ENCODE results near the gene MAGI2.

The MAGI2 gene

DNA sequence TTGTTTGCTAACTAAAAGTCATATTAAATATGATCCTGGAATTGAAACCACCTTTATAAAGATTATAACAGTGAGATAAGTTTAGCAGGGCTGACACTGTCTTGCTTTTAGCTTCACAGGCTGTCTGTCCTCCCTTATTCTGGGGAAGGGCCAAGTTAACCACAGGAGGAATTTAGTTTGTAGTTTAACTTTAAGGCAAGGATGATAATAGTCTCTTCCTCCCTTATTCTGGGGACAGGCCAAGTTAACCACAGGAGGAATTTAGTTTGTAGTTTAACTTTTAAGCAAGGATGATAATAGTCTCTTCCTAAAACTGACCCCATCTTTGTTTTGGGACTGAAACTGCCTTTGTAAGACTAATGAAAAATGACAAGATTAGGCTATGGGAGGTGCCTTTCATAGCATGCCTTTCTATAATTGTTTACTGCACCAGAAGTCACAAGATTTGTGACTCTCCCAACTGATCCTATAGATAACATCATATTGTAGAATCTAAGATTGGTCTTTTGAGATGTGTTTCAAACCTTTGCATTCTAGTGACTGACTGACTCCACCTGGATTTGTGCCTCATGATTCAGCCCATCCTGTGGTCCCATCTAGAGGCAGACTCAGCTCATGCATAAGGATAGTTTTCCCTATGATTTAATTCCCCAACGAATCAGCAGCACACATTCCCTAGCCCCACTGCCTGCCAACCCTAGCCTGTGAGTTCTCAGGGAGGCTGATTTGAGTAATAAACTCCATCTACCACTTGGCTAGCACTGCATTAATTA lies 212.0 kb downstream of the MAGI2 start:
- no peak for DNase-seq

GRCh38 chr7:79240413-79240812 lies 213.1 kb downstream of the MAGI2 start:
- DNase-seq = no peak

- no peak for DNase-seq
These were observed 217.0 kb downstream of the MAGI2 start for GRCh38 chr7:79236352-79237028.

DNA sequence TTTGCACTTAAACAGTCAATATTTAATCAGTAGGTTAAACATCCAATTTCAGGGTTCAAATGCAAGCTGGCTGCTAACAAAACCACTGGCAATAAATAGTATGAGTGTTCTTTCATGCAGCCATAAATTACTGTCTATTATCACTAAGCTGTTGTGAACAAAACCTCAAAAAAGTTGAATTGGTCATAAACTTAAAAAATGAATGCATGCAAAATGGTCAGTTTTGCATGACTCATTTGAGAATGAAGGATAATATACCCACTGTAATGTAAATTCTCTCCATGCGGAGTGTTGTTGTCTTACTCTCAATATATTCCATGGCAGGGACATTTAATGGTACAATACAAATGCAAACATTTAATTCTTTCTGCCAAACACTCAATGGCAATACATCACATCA lies 226.4 kb downstream of the MAGI2 start:
- no peak for DNase-seq

DNA sequence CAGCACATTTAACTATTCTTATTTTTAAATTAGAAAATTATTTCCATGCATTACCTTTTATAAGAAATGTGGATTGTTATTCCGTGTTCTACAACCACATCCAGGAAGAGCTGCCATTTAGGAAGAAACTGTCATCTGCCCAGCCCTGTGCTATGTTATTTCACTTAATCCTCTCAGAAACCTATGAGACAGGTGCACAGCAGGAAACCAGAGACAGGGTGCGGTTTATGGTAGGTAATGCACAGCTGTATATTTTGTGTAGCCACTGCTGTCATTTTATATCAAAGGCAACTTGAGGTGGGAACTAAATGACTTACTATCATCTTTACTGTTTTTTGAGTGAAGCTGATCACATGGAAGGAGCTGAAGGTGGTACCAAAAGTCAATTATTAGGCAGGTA lies 232.3 kb downstream of the MAGI2 start:
- DNase-seq = no peak

- DNase-seq = no peak
These were observed 235.4 kb downstream of the MAGI2 start for GRCh38 chr7:79217976-79218626.

GRCh38 chr7:79217468-79217867 lies 236.0 kb downstream of the MAGI2 start:
- no peak for DNase-seq

DNA sequence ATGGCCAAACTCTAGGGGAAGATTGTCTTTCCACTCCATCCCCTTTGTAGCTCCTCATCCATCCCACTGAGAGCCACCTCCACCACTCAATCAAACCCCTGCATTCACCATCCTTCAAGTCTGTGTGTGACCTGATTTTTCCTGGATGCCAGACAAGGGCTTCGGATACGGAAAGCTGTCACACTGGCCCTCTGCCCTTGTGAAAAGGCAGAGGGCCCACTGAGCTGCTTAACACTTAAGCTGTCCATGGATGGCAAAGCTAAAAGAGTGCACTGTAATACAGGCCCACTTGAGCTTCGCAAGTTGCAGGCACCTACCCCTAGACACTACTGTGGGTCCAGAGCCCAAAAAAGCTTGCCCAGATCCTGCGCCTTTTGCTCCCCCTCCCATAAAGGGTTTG lies 237.2 kb downstream of the MAGI2 start:
- no peak for DNase-seq

GRCh38 chr7:79212334-79212733 lies 241.1 kb downstream of the MAGI2 start:
- no peak for DNase-seq

DNA sequence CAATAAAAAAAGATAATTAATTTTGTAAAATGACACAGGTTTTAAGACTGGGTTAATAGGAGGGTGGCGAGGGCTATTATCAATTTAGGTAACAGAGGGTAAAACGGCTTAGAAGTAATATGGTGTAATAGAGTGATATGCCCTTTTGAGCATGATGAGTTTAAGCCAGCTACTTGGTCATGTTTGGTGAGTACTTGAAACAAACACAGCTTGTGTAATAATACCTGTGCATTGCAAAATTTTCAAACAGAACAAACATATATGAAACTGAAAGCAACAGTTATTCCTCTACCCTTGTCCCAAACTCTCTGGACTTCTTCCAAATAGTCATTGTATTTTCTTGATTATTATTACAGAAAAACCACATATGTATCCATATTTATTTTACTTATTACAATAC lies 241.7 kb downstream of the MAGI2 start:
- DNase-seq = no peak

- DNase-seq = no peak
These were observed 253.5 kb downstream of the MAGI2 start for GRCh38 chr7:79199961-79200360.

- DNase-seq = no peak
These were observed 254.2 kb downstream of the MAGI2 start for GRCh38 chr7:79199266-79199665.

DNA sequence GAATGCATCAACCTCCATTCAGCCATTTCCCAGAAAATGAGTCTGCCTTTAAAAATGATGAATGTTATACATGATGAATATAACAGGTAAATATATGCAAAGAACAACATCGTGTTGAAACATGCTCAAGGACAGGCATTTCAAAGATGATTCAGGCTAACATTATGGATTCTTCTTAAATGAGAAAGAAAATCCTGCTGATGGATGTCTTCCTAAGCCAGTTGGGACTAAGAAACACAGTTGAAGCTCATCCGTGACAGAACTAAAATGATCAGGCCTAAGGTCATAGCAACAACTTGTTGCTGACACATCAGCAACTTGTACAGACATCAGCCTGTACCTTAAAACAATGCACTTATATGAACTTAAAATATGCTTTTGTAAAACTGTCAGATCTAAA lies 267.9 kb downstream of the MAGI2 start:
- DNase-seq = no peak

DNA sequence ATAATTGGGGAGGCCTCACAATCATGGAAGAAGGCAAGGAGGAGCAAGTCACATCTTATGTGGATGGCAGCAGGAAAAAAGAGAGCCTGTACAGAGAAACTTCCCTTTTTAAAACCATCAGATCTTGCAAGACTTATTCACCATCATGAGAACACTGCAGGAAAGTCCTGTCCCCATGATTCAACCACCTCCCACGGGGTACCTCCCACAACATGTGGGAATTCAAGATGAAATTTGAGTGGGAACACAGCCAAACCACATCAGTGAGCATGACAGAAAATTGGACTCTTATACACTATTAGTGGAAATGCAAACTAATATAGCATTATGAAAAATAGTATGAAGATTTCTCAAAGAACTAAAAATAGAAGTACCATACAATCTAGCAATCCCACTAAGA lies 271.2 kb downstream of the MAGI2 start:
- no peak for DNase-seq

DNA sequence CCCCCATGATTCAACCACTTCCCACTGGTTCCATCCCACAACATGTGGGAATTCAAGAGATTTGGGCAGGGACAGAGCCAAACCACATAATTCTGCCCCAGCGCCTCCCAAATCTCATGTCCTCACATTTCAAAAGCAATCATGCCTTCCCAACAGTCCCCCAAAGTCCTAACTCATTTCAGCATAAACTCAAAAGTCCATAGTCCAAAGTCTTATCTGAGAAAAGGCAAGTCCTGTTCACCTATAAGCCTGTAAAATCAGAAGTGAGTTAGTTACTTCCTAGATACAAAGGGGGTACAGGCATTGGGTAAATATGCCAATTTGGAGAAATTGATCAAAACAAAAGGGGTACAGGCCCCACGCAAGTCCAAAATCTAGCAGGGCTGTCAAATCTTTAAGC lies 272.9 kb downstream of the MAGI2 start:
- DNase-seq = no peak

GRCh38 chr7:79176859-79177477 lies 276.5 kb downstream of the MAGI2 start:
- DNase-seq = no peak

DNA sequence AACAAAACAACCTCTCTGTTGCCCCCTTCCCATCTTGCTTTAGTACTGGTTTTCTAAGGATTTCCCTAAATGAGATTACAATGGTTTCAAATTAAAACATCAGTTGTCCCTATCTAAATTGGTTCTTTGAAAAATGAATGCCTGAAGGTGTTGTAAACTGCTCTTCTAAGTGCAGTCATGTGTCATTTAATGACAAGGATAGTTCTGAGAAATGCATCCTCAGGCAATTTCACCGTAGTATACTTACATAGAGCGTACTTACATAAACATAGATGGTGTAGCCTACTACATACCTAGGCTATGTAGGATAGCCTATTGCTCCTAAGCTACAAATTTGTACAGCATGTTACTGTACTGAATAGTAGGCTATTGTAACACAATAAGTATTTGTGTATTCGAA lies 278.1 kb downstream of the MAGI2 start:
- no peak for DNase-seq

DNA sequence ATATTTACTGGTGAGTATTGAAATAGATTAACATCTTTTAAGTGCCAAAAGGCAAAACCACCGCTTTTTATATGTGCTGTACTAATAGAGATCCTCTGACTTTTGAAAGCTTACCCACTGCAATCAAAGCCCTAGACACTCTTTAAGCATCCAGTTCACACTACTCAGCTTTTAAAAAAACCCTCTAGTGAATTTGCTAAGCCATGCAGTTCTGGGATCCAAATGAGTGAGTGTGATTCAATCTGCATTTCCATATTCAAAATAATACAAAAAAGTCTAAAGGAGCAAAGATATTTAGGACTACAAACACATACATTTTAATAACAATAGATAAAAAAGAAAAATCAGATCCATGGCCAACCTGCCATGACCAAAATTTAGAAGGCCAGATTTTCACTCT lies 288.2 kb downstream of the MAGI2 start:
- no peak for DNase-seq

DNA sequence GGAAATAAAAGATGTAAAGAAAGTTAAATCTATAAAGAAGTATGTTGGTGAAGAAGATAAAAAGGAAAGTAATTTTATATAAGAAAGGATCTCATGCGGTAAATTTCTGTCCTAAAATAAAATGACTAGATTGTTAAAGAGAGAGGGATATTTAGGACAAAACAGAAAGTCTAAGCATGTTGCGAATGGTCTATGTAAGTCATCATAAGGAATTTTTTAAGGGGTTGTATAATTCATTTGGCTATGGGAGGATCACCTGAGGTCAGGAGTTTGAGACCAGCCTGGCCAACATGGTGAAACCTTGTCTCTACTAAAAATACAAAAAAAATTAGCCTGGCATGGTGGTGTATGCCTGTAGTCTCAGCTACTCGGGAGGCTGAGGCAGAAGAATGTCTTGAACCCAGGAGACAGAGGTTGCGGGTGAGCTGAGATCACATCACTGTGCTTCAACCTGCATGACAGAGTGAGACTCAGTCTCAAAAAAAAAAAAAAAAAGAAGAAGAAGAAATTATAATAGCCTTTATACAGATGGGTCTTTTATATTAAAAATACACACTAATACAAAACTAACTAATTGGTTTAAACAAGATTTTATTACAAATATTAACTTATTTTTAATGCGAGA lies 294.3 kb downstream of the MAGI2 start:
- no peak for DNase-seq

GRCh38 chr7:79157281-79157680 lies 296.2 kb downstream of the MAGI2 start:
- no peak for DNase-seq

- DNase-seq = no peak
These were observed 303.6 kb downstream of the MAGI2 start for GRCh38 chr7:79149831-79150230.

DNA sequence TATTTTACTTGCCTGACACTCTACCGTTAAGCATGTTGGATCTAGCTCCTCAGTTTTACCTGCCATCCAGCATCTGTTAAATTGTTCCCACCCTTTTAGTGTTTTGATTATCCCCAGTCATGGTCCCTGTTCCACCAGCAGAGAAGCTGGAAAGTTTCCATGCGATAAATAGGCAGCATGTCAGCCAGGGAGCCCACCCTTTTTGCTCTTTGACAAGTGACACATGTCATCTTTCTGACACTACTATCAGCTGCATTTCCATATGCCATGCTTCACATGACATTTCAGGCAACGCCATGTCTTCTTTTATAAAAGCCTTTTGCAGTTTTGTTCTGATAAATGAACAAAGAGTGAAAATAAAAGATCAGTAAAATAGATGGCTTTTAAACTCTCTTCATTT lies 310.8 kb downstream of the MAGI2 start:
- DNase-seq = no peak

GRCh38 chr7:79141252-79141651 lies 312.2 kb downstream of the MAGI2 start:
- no peak for DNase-seq

Measured in 8988T (cell line).